GM23338 (cell line): ENCODE results near the gene ANAPC5. TPM values are rescaled to one million over a fixed set of nuclear protein-coding genes. Genes with fewer than 3 reads are reported as not detected.

Experiments
- ATAC-seq: fragments of 200-7000 bp; cut with Tn5 transposase; 3 replicates; pipeline ENCODE4 v1.9.1; 2020
- DNase-seq: peaks from one replicate; pipeline ENCODE4 v3.0.0-alpha.2; 2015; ENCODE audit warnings: low spot score
- H2AFZ ChIP-seq: fragments of 200-600 bp; sonication (generic); 2 replicates; pipeline ENCODE4 v1.8.0; 2016; ENCODE audit warnings: antibody characterized with exemption, mild to moderate bottlenecking, moderate library complexity
- H3F3A ChIP-seq: fragments of 200-600 bp; sonication (generic); replicated peaks from 2 replicates; pipeline ENCODE4 v1.8.0; 2017; ENCODE audit warnings: antibody characterized with exemption, mixed run types, low read depth
- H3K27ac ChIP-seq: fragments of 200-600 bp; sonication (generic); 2 replicates; pipeline ENCODE4 v1.6.1; 2016; ENCODE audit warnings: low read depth
- H3K27me3 ChIP-seq: fragments of 200-600 bp; sonication (generic); 2 replicates; pipeline ENCODE4 v1.8.0; 2016; ENCODE audit warnings: mild to moderate bottlenecking, mixed run types, moderate library complexity; ENCODE audit not compliant: insufficient read depth
- H3K36me3 ChIP-seq: fragments of 200-600 bp; sonication (generic); 2 replicates; pipeline ENCODE4 v1.8.0; 2016; ENCODE audit warnings: mild to moderate bottlenecking; ENCODE audit not compliant: insufficient read depth
- H3K4me1 ChIP-seq: fragments of 200-600 bp; sonication (generic); 2 replicates; pipeline ENCODE4 v1.8.0; 2016; ENCODE audit warnings: mild to moderate bottlenecking, moderate library complexity; ENCODE audit not compliant: insufficient read depth
- H3K4me2 ChIP-seq: fragments of 200-600 bp; sonication (generic); 2 replicates; pipeline ENCODE4 v1.7.1; 2017; ENCODE audit warnings: mixed run types
- H3K4me3 ChIP-seq: fragments of 200-600 bp; sonication (generic); 2 replicates; pipeline ENCODE4 v1.6.1; 2016; ENCODE audit warnings: mixed run types
- H3K79me2 ChIP-seq: fragments of 200-600 bp; sonication (generic); replicated peaks from 2 replicates; pipeline ENCODE4 v1.8.0; 2017; ENCODE audit warnings: mild to moderate bottlenecking; ENCODE audit not compliant: insufficient read depth
- H3K9me2 ChIP-seq: fragments of 200-600 bp; sonication (generic); 2 replicates; pipeline ENCODE4 v1.8.0; 2017; ENCODE audit not compliant: insufficient read depth
- H4K20me1 ChIP-seq: fragments of 200-600 bp; sonication (generic); replicated peaks from 2 replicates; pipeline ENCODE4 v1.8.0; 2017; ENCODE audit warnings: mild to moderate bottlenecking; ENCODE audit not compliant: insufficient read depth
- H3K27ac Mint-ChIP-seq: 2 replicates; pipeline ENCODE4 v1.8.0; 2020; ENCODE audit warnings: inconsistent platforms, mild to moderate bottlenecking, moderate library complexity, mixed read lengths
- H3K27me3 Mint-ChIP-seq: 3 replicates; pipeline ENCODE4 v1.8.0; 2022; ENCODE audit warnings: low read depth, mild to moderate bottlenecking, moderate library complexity, mixed read lengths, inconsistent platforms; ENCODE audit not compliant: insufficient read depth, poor library complexity
- H3K36me3 Mint-ChIP-seq: 3 replicates; pipeline ENCODE4 v1.8.0; 2021; ENCODE audit warnings: low read depth, mild to moderate bottlenecking, inconsistent platforms, moderate library complexity, mixed read lengths
- H3K4me1 Mint-ChIP-seq: 3 replicates; pipeline ENCODE4 v1.8.0; 2020; ENCODE audit warnings: mild to moderate bottlenecking, inconsistent platforms, mixed read lengths
- H3K4me3 Mint-ChIP-seq: 3 replicates; pipeline ENCODE4 v1.8.0; 2021; ENCODE audit warnings: moderate library complexity, mild to moderate bottlenecking, inconsistent platforms, mixed read lengths
- H3K9me3 Mint-ChIP-seq: 3 replicates; pipeline ENCODE4 v1.8.0; 2020; ENCODE audit warnings: moderate library complexity, mild to moderate bottlenecking, inconsistent platforms, mixed read lengths
- CREB1 ChIP-seq: fragments of 250-450 bp; sonication (Bioruptor Pico); IDR thresholded peaks from 2 replicates; pipeline ENCODE4 v1.5.0; 2020; ENCODE audit warnings: low read depth, mild to moderate bottlenecking, moderate library complexity
- EZH2 ChIP-seq: fragments of 200-600 bp; sonication (generic); IDR thresholded peaks from one replicate; pipeline ENCODE4 v1.8.0; 2017; ENCODE audit warnings: antibody characterized with exemption, mild to moderate bottlenecking, low read depth; ENCODE audit not compliant: unreplicated experiment
- EZH2phosphoT487 ChIP-seq: fragments of 200-600 bp; sonication (generic); IDR thresholded peaks from one replicate; pipeline ENCODE4 v1.8.1; 2018; ENCODE audit warnings: antibody characterized with exemption; ENCODE audit not compliant: unreplicated experiment
- JUNB ChIP-seq: IDR thresholded peaks from one replicate; pipeline ENCODE4 v1.6.1; 2016; ENCODE audit warnings: antibody characterized with exemption; ENCODE audit not compliant: unreplicated experiment
- NANOG ChIP-seq: IDR thresholded peaks from 2 replicates; pipeline ENCODE4 v1.6.1; 2016; ENCODE audit warnings: antibody characterized with exemption, borderline replicate concordance
- POLR2AphosphoS5 ChIP-seq: IDR thresholded peaks from 2 replicates; pipeline ENCODE4 v1.6.1; 2016; ENCODE audit warnings: antibody characterized with exemption, low read depth
- STAT1 ChIP-seq: IDR thresholded peaks from one replicate; pipeline ENCODE4 v1.6.1; 2016; ENCODE audit warnings: antibody characterized with exemption; ENCODE audit not compliant: unreplicated experiment
- ZNF114 ChIP-seq: fragments of 250-450 bp; sonication (Bioruptor Pico); IDR thresholded peaks from 2 replicates; pipeline ENCODE4 v1.5.0; 2020; ENCODE audit warnings: mild to moderate bottlenecking, moderate library complexity
- ZNF331 ChIP-seq: fragments of 250-450 bp; sonication (Bioruptor Pico); IDR thresholded peaks from 2 replicates; pipeline ENCODE4 v1.5.0; 2020; ENCODE audit warnings: low read depth, mild to moderate bottlenecking, moderate library complexity
- polyA plus RNA-seq: library from polyadenylated mRNA; unstranded; fragments of >200 nt; fragmentation: Nextera tagmentation; extraction: Ambion mirVana; gene quantifications from 2 replicates; pipeline ENCODE4 v1.2.1, GENCODE V29; 2016
- total RNA-seq: library from RNA; depleted of rRNA; stranded (reverse); fragments of >200 nt; shearing (Covaris generic); gene quantifications from 2 replicates; pipeline ENCODE4 v1.2.3, GENCODE V29; 2014
- TF ChIP-seq, protein P1 (sequence below): IDR thresholded peaks from one replicate; pipeline ENCODE4 v1.6.1; 2018; ENCODE audit warnings: antibody characterized with exemption; ENCODE audit not compliant: unreplicated experiment
- TF ChIP-seq, protein P2 (sequence below): IDR thresholded peaks from 2 replicates; pipeline ENCODE4 v1.6.1; 2016; ENCODE audit warnings: antibody characterized with exemption
- TF ChIP-seq, protein P3 (sequence below): fragments of 250-450 bp; sonication (Bioruptor Pico); IDR thresholded peaks from 2 replicates; pipeline ENCODE4 v1.5.0; 2020; ENCODE audit warnings: mild to moderate bottlenecking, moderate library complexity

The ANAPC5 gene
- total and polyA plus RNA-seq, 2 experiments from 2014 or later, result 65.9 to 125 TPM

- DNase-seq (no peak), ATAC-seq (no peak)
- H3K9me3 Mint-ChIP-seq, result no peaks in the 10 kb centered on the region
- Histone ChIP-seq H3F3A (peaks cover 6% of the 10 kb centered on the region; the same call in 1 of the 2 replicates), H3K9me2 (no peaks in the 10 kb centered on the region), H3K4me2 (no peak overlapping the region), H3K79me2 (0 out of 2 replicates have a peak, but pooled peaks cover 3% of the 10 kb centered on the region), H2AFZ (no peak overlapping the region), H3K4me1 (peaks cover 16% of the 10 kb centered on the region; the same call in 1 of the 2 replicates), H3K36me3 (no peaks in the 10 kb centered on the region), H3K27me3 (no peaks in the 10 kb centered on the region), H4K20me1 (no peaks in the 10 kb centered on the region; the same call in 1 of the 2 replicates), H3K27ac (no peak overlapping the region), H3K4me3 (no peak overlapping the region)
- peaks cover 9% of the 10 kb centered on the region for H3K27me3 Mint-ChIP-seq
- peaks cover 34% of the 10 kb centered on the region for H3K4me1 Mint-ChIP-seq
- no peak overlapping the region for H3K4me3 Mint-ChIP-seq
- TF ChIP-seq NANOG, result no peak
- TF ChIP-seq, protein P1, sequence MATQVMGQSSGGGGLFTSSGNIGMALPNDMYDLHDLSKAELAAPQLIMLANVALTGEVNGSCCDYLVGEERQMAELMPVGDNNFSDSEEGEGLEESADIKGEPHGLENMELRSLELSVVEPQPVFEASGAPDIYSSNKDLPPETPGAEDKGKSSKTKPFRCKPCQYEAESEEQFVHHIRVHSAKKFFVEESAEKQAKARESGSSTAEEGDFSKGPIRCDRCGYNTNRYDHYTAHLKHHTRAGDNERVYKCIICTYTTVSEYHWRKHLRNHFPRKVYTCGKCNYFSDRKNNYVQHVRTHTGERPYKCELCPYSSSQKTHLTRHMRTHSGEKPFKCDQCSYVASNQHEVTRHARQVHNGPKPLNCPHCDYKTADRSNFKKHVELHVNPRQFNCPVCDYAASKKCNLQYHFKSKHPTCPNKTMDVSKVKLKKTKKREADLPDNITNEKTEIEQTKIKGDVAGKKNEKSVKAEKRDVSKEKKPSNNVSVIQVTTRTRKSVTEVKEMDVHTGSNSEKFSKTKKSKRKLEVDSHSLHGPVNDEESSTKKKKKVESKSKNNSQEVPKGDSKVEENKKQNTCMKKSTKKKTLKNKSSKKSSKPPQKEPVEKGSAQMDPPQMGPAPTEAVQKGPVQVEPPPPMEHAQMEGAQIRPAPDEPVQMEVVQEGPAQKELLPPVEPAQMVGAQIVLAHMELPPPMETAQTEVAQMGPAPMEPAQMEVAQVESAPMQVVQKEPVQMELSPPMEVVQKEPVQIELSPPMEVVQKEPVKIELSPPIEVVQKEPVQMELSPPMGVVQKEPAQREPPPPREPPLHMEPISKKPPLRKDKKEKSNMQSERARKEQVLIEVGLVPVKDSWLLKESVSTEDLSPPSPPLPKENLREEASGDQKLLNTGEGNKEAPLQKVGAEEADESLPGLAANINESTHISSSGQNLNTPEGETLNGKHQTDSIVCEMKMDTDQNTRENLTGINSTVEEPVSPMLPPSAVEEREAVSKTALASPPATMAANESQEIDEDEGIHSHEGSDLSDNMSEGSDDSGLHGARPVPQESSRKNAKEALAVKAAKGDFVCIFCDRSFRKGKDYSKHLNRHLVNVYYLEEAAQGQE, result no peak
- TF ChIP-seq ZNF331 (CRISPR knock-in tag), result no peak
- no peak for TF ChIP-seq CREB1 (CRISPR knock-in tag)
- TF ChIP-seq ZNF114 (CRISPR knock-in tag), result no peak
- TF ChIP-seq, protein P2, sequence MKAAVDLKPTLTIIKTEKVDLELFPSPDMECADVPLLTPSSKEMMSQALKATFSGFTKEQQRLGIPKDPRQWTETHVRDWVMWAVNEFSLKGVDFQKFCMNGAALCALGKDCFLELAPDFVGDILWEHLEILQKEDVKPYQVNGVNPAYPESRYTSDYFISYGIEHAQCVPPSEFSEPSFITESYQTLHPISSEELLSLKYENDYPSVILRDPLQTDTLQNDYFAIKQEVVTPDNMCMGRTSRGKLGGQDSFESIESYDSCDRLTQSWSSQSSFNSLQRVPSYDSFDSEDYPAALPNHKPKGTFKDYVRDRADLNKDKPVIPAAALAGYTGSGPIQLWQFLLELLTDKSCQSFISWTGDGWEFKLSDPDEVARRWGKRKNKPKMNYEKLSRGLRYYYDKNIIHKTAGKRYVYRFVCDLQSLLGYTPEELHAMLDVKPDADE, result no peak
- TF ChIP-seq JUNB, result no peak
- TF ChIP-seq, protein P3, sequence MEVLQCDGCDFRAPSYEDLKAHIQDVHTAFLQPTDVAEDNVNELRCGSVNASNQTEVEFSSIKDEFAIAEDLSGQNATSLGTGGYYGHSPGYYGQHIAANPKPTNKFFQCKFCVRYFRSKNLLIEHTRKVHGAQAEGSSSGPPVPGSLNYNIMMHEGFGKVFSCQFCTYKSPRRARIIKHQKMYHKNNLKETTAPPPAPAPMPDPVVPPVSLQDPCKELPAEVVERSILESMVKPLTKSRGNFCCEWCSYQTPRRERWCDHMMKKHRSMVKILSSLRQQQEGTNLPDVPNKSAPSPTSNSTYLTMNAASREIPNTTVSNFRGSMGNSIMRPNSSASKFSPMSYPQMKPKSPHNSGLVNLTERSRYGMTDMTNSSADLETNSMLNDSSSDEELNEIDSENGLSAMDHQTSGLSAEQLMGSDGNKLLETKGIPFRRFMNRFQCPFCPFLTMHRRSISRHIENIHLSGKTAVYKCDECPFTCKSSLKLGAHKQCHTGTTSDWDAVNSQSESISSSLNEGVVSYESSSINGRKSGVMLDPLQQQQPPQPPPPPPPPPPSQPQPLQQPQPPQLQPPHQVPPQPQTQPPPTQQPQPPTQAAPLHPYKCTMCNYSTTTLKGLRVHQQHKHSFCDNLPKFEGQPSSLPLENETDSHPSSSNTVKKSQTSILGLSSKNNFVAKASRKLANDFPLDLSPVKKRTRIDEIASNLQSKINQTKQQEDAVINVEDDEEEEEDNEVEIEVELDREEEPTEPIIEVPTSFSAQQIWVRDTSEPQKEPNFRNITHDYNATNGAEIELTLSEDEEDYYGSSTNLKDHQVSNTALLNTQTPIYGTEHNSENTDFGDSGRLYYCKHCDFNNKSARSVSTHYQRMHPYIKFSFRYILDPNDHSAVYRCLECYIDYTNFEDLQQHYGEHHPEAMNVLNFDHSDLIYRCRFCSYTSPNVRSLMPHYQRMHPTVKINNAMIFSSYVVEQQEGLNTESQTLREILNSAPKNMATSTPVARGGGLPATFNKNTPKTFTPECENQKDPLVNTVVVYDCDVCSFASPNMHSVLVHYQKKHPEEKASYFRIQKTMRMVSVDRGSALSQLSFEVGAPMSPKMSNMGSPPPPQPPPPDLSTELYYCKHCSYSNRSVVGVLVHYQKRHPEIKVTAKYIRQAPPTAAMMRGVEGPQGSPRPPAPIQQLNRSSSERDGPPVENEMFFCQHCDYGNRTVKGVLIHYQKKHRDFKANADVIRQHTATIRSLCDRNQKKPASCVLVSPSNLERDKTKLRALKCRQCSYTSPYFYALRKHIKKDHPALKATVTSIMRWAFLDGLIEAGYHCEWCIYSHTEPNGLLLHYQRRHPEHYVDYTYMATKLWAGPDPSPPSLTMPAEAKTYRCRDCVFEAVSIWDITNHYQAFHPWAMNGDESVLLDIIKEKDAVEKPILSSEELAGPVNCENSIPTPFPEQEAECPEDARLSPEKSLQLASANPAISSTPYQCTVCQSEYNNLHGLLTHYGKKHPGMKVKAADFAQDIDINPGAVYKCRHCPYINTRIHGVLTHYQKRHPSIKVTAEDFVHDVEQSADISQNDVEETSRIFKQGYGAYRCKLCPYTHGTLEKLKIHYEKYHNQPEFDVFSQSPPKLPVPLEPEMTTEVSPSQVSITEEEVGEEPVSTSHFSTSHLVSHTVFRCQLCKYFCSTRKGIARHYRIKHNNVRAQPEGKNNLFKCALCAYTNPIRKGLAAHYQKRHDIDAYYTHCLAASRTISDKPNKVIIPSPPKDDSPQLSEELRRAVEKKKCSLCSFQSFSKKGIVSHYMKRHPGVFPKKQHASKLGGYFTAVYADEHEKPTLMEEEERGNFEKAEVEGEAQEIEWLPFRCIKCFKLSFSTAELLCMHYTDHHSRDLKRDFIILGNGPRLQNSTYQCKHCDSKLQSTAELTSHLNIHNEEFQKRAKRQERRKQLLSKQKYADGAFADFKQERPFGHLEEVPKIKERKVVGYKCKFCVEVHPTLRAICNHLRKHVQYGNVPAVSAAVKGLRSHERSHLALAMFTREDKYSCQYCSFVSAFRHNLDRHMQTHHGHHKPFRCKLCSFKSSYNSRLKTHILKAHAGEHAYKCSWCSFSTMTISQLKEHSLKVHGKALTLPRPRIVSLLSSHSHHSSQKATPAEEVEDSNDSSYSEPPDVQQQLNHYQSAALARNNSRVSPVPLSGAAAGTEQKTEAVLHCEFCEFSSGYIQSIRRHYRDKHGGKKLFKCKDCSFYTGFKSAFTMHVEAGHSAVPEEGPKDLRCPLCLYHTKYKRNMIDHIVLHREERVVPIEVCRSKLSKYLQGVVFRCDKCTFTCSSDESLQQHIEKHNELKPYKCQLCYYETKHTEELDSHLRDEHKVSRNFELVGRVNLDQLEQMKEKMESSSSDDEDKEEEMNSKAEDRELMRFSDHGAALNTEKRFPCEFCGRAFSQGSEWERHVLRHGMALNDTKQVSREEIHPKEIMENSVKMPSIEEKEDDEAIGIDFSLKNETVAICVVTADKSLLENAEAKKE (CRISPR knock-in tag), result no peak
- TF ChIP-seq EZH2, result no peak
- no peak for TF ChIP-seq STAT1
- no peak for TF ChIP-seq EZH2phosphoT487
- TF ChIP-seq POLR2AphosphoS5, result no peak
- peaks cover 24% of the 10 kb centered on the region for H3K36me3 Mint-ChIP-seq
- peak overlapping the region; percentile 65 for H3K27ac Mint-ChIP-seq
These were observed 73.2 kb downstream of the ANAPC5 start for GRCh38 chr12:121279071-121279375.
